NCI-H2029 treated with DMSO at 0.1 percent for 48 hours (cell line): ENCODE results near the gene PCBP2.
A peak's percentile ranks its signal among the peaks of the same experiment; 100 is the strongest.

Source experiments
- DNase-seq: peaks from one replicate; lab custom pipeline; 2025; lab: John Stamatoyannopoulos, UW

Gene PCBP2

GRCh38 chr12:53508534-53509170 lies 56.8 kb downstream of the PCBP2 start:
- peak; percentile 86 for DNase-seq

GRCh38 chr12:53510181-53510812 lies 58.4 kb downstream of the PCBP2 start:
- DNase-seq, result peak; percentile 42

GRCh38 chr12:53513712-53514410 lies 62.0 kb downstream of the PCBP2 start:
- no peak for DNase-seq

- no peak for DNase-seq
These were observed 62.9 kb downstream of the PCBP2 start for GRCh38 chr12:53514628-53515290.

GRCh38 chr12:53515291-53515680 lies 63.4 kb downstream of the PCBP2 start:
- no peak for DNase-seq

- no peak for DNase-seq
These were observed 65.0 kb downstream of the PCBP2 start for GRCh38 chr12:53516758-53517455.

- no peak for DNase-seq
These were observed 66.5 kb downstream of the PCBP2 start for GRCh38 chr12:53518381-53518780.

GRCh38 chr12:53523131-53523530 lies 71.2 kb downstream of the PCBP2 start:
- DNase-seq, result no peak

- DNase-seq, result no peak
These were observed 72.6 kb downstream of the PCBP2 start for GRCh38 chr12:53524476-53524875.

- DNase-seq, result no peak
These were observed 78.2 kb downstream of the PCBP2 start for GRCh38 chr12:53530061-53530460.
